Activated T-helper 2 cell treated with anti-CD3 and anti-CD28 coated beads, Interferon-gamma antibody, Interleukin-2, Interleukin-4, amounts not matched to agents 10 μg/mL and 5 μg/mL and 100 μg/mL, durations not matched to agents 14 hours and 24 hours and 36 hours (primary cell): Measurements from ENCODE around the gene MESD. TPM values are rescaled to one million over a fixed set of nuclear protein-coding genes. Genes with fewer than 3 reads are reported as not detected.

ENCODE experiments used
- DNase-seq: peaks from one replicate; pipeline ENCODE4 v3.0.0; 2021; ENCODE audit warnings: low spot score
- H3K27ac Mint-ChIP-seq: one replicate; pipeline ENCODE4 v1.8.0; 2021; ENCODE audit warnings: mixed read lengths
- H3K27me3 Mint-ChIP-seq: one replicate; pipeline ENCODE4 v1.8.0; 2021; ENCODE audit warnings: low read depth, mixed read lengths
- H3K36me3 Mint-ChIP-seq: one replicate; pipeline ENCODE4 v1.8.0; 2021; ENCODE audit warnings: low read depth, mixed read lengths
- H3K4me1 Mint-ChIP-seq: one replicate; pipeline ENCODE4 v1.8.0; 2021; ENCODE audit warnings: low read depth, mixed read lengths
- H3K4me3 Mint-ChIP-seq: one replicate; pipeline ENCODE4 v1.8.0; 2021; ENCODE audit warnings: low read depth, mild to moderate bottlenecking, moderate library complexity, mixed read lengths
- H3K9me3 Mint-ChIP-seq: one replicate; pipeline ENCODE4 v1.8.0; 2021; ENCODE audit warnings: mixed read lengths
- intact Hi-C: fragments of 100-400 bp; cut with micrococcal nuclease; formaldehyde crosslinking; loops from one replicate; pipeline ENCODE4 v1.15.1; 2023
- total RNA-seq: library from RNA; stranded (reverse); gene quantifications from 2 replicates; pipeline ENCODE4 v1.2.3, GENCODE V29; 2022

MESD gene
- total RNA-seq, 1 donor from 2014 or later = 28.6 TPM

- no peak for DNase-seq
- Mint-ChIP-seq H3K4me1 (peaks cover 45% of the 10 kb centered on the region), H3K27ac (peak overlapping the region; percentile 73), H3K4me3 (no peak overlapping the region), H3K36me3 (peaks cover 65% of the 10 kb centered on the region), H3K27me3 (no peaks in the 10 kb centered on the region), H3K9me3 (no peaks in the 10 kb centered on the region)
- intact Hi-C loops = loop anchor here (5.0 kb wide), 1 partner anchor 128 kb away; no protein-coding TSS in a partner anchor
Observed at GRCh38 chr15:80978685-80979329, 10.8 kb downstream of the MESD start.

GRCh38 chr15:80977627-80978036, 12.0 kb downstream of the MESD start:
- intact Hi-C loops = loop anchor here (5.0 kb wide), 1 partner anchor 130 kb away; no protein-coding TSS in a partner anchor
- H3K36me3 Mint-ChIP-seq = peaks cover 59% of the 10 kb centered on the region
- H3K4me3 Mint-ChIP-seq = no peak overlapping the region
- no peak overlapping the region for H3K27ac Mint-ChIP-seq
- H3K27me3 Mint-ChIP-seq = no peaks in the 10 kb centered on the region
- no peak for DNase-seq
- H3K9me3 Mint-ChIP-seq = no peaks in the 10 kb centered on the region
- peaks cover 42% of the 10 kb centered on the region for H3K4me1 Mint-ChIP-seq

- DNase-seq = no peak
- H3K27ac Mint-ChIP-seq = no peak overlapping the region
- peaks cover 58% of the 10 kb centered on the region for H3K36me3 Mint-ChIP-seq
- H3K4me1 Mint-ChIP-seq = peaks cover 35% of the 10 kb centered on the region
- intact Hi-C loops = loop anchor here (5.0 kb wide), 1 partner anchor 130 kb away; no protein-coding TSS in a partner anchor
- H3K4me3 Mint-ChIP-seq = no peak overlapping the region
- H3K9me3 Mint-ChIP-seq = no peaks in the 10 kb centered on the region
- H3K27me3 Mint-ChIP-seq = no peaks in the 10 kb centered on the region
Observed at GRCh38 chr15:80976851-80977250, 12.8 kb downstream of the MESD start.

GRCh38 chr15:80974914-80975313, 14.7 kb downstream of the MESD start:
- Mint-ChIP-seq H3K4me1 (peaks cover 34% of the 10 kb centered on the region), H3K4me3 (no peak overlapping the region), H3K9me3 (no peaks in the 10 kb centered on the region), H3K27me3 (no peaks in the 10 kb centered on the region), H3K36me3 (peaks cover 57% of the 10 kb centered on the region), H3K27ac (no peak overlapping the region)
- no peak for DNase-seq
- intact Hi-C loops = loop anchor here (5.0 kb wide), 1 partner anchor 132 kb away; no protein-coding TSS in a partner anchor

- no peaks in the 10 kb centered on the region for H3K27me3 Mint-ChIP-seq
- H3K4me1 Mint-ChIP-seq = peaks cover 16% of the 10 kb centered on the region
- H3K27ac Mint-ChIP-seq = no peak overlapping the region
- no peaks in the 10 kb centered on the region for H3K9me3 Mint-ChIP-seq
- no peak overlapping the region for H3K4me3 Mint-ChIP-seq
- intact Hi-C loops = no loop called here
- H3K36me3 Mint-ChIP-seq = peaks cover 41% of the 10 kb centered on the region
- no peak for DNase-seq
Observed at GRCh38 chr15:80972276-80972675, 17.3 kb downstream of the MESD start.

GRCh38 chr15:80971143-80971542, 18.5 kb downstream of the MESD start:
- intact Hi-C loops = loop anchor here (2.0 kb wide), 1 partner anchor 192 kb away; the partner anchor contains the start of gene CEMIP
- no peaks in the 10 kb centered on the region for H3K27me3 Mint-ChIP-seq
- no peak overlapping the region for H3K4me3 Mint-ChIP-seq
- H3K4me1 Mint-ChIP-seq = peaks cover 8% of the 10 kb centered on the region
- DNase-seq = no peak
- no peaks in the 10 kb centered on the region for H3K9me3 Mint-ChIP-seq
- peaks cover 39% of the 10 kb centered on the region for H3K36me3 Mint-ChIP-seq
- H3K27ac Mint-ChIP-seq = no peak overlapping the region

- DNase-seq = no peak
- Mint-ChIP-seq H3K36me3 (peaks cover 41% of the 10 kb centered on the region), H3K27me3 (no peaks in the 10 kb centered on the region), H3K4me3 (no peak overlapping the region), H3K4me1 (peaks cover 8% of the 10 kb centered on the region), H3K27ac (no peak overlapping the region), H3K9me3 (no peaks in the 10 kb centered on the region)
- intact Hi-C loops = loop anchor here (1.0 to 2.0 kb wide), 2 partner anchors 192 to 514 kb away; partner anchors contain the start of gene CEMIP
Observed at GRCh38 chr15:80970658-80971057, 19.0 kb downstream of the MESD start.

- peaks cover 5% of the 10 kb centered on the region for H3K9me3 Mint-ChIP-seq
- no peak overlapping the region for H3K27ac Mint-ChIP-seq
- intact Hi-C loops = loop anchor here (1.0 to 2.0 kb wide), 2 partner anchors 191 to 514 kb away; partner anchors contain the start of gene CEMIP
- DNase-seq = peak; percentile 30
- no peak overlapping the region for H3K4me3 Mint-ChIP-seq
- peaks cover 2% of the 10 kb centered on the region for H3K4me1 Mint-ChIP-seq
- no peaks in the 10 kb centered on the region for H3K27me3 Mint-ChIP-seq
- H3K36me3 Mint-ChIP-seq = peaks cover 41% of the 10 kb centered on the region
Observed at GRCh38 chr15:80970018-80970657, 19.5 kb downstream of the MESD start.

- Mint-ChIP-seq H3K4me3 (no peak overlapping the region), H3K27me3 (no peaks in the 10 kb centered on the region), H3K4me1 (peaks cover 2% of the 10 kb centered on the region), H3K27ac (no peak overlapping the region), H3K36me3 (peaks cover 48% of the 10 kb centered on the region), H3K9me3 (peaks cover 13% of the 10 kb centered on the region)
- no peak for DNase-seq
- intact Hi-C loops = no loop called here
Observed at GRCh38 chr15:80969316-80969715, 20.3 kb downstream of the MESD start.

- H3K4me3 Mint-ChIP-seq = no peak overlapping the region
- no peaks in the 10 kb centered on the region for H3K27me3 Mint-ChIP-seq
- H3K36me3 Mint-ChIP-seq = peaks cover 57% of the 10 kb centered on the region
- peaks cover 2% of the 10 kb centered on the region for H3K4me1 Mint-ChIP-seq
- intact Hi-C loops = no loop called here
- H3K9me3 Mint-ChIP-seq = peaks cover 16% of the 10 kb centered on the region
- H3K27ac Mint-ChIP-seq = no peak overlapping the region
- no peak for DNase-seq
Observed at GRCh38 chr15:80967991-80968510, 21.6 kb downstream of the MESD start.

GRCh38 chr15:80967451-80967850, 22.2 kb downstream of the MESD start:
- intact Hi-C loops = no loop called here

GRCh38 chr15:80966431-80967197, 23.0 kb downstream of the MESD start:
- no peak overlapping the region for H3K27ac Mint-ChIP-seq
- peaks cover 15% of the 10 kb centered on the region for H3K4me1 Mint-ChIP-seq
- no peak for DNase-seq
- H3K36me3 Mint-ChIP-seq = peaks cover 62% of the 10 kb centered on the region
- no peaks in the 10 kb centered on the region for H3K27me3 Mint-ChIP-seq
- H3K9me3 Mint-ChIP-seq = peaks cover 16% of the 10 kb centered on the region
- H3K4me3 Mint-ChIP-seq = no peak overlapping the region
- intact Hi-C loops = no loop called here

More at GRCh38 chr15:80967451-80967850, 22.2 kb downstream of the MESD start:
- Mint-ChIP-seq H3K4me3 (no peak overlapping the region), H3K27ac (no peak overlapping the region), H3K9me3 (peaks cover 16% of the 10 kb centered on the region), H3K4me1 (peaks cover 8% of the 10 kb centered on the region), H3K36me3 (peaks cover 62% of the 10 kb centered on the region), H3K27me3 (no peaks in the 10 kb centered on the region)
- no peak for DNase-seq
